Measurements from ENCODE around the gene ZDHHC14.
A peak's percentile ranks its signal among the peaks of the same experiment; 100 is the strongest.

The ZDHHC14 gene

DNA sequence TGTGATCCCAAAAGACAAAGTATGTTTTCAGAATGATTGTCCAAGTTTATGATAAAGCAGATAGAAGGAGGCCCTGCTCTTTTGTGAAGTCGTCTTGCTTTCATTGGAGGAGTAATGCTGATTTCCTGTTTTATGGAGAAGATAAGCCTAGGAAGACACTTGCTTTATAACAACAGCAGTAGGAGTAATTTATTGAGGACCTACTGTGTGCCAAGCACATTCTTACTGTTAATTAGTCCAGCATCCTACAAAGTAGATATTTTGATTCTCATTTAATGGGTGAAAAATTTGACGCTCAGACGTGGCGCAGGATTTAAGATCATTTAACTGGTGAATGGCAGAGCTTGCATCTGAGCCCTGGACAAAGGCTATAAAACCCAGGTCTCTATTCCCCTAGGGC, 87.6 kb downstream of the ZDHHC14 start:
- no peak for DNase-seq (ENCODE audit: low read depth in 2 of 2)
- TF ChIP-seq, protein P1, sequence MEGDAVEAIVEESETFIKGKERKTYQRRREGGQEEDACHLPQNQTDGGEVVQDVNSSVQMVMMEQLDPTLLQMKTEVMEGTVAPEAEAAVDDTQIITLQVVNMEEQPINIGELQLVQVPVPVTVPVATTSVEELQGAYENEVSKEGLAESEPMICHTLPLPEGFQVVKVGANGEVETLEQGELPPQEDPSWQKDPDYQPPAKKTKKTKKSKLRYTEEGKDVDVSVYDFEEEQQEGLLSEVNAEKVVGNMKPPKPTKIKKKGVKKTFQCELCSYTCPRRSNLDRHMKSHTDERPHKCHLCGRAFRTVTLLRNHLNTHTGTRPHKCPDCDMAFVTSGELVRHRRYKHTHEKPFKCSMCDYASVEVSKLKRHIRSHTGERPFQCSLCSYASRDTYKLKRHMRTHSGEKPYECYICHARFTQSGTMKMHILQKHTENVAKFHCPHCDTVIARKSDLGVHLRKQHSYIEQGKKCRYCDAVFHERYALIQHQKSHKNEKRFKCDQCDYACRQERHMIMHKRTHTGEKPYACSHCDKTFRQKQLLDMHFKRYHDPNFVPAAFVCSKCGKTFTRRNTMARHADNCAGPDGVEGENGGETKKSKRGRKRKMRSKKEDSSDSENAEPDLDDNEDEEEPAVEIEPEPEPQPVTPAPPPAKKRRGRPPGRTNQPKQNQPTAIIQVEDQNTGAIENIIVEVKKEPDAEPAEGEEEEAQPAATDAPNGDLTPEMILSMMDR (IDR thresholded peaks at IDR 0.05; ENCODE audit: low read depth, low read length) = no peak
- H3K4me3 ChIP-seq (replicated peaks in 1 of 2; ENCODE audit: low read depth in 2 of 2, low read length in 2 of 2) = no peak overlapping the region

DNA sequence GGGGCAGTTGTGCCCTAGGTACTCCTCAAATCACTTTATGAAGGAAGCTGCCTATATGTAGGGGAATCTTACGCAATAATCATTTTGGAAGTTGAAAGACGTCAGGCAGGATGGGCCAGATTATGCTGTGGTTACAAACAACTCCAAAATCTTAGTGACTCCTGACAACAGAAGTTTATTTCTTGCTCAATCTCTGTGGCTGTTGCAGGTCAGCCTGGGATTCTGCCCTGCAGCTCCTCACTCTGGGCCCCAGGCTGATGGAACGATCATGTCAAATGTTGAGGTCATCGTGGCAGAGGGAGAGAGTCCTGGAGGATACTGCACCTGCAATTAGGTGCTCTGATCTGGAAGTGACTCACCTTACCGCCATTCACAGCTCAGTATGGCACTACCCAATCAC, 88.4 kb downstream of the ZDHHC14 start:
- no peak overlapping the region for H3K4me3 ChIP-seq (replicated peaks in 1 of 2; ENCODE audit: low read depth in 2 of 2, low read length in 2 of 2)
- peak in 1 of 2 donors; percentile 21 for DNase-seq (ENCODE audit: low read depth in 2 of 2)

DNA sequence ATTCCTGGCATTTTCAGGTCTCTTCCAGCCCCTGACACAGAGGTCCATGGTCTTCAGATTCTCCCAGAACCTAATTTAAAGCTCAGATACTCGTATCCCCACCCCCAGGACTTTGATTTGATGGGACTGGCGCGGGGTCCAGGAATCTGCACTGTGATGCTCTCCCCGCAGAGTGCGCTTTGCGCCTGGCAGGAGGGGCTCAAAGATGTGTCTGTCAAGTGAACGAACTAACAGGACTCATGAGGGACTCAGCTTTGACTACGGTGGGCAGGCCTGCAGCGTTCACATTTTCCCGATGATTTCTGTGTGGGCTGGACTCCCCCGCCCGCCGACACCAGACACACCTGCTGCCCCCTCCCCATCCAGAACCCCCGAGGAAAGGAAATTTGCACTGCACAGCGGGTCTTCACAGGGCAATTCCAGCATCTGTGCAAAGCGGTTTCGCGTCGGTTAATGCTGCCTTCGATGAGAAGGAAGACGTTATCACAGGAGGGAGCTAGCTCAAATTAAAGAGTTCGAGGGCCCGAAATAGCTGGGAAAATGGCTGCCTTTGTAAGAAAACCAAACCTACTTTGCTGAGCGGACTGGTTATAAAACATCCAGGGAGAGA, 90.2 kb downstream of the ZDHHC14 start:
- TF ChIP-seq, protein P1 (IDR thresholded peaks at IDR 0.05; ENCODE audit: low read depth, low read length) = no peak
- no peak for DNase-seq (ENCODE audit: low read depth in 2 of 2)

More for the DNA sequence above, 88.4 kb downstream of the ZDHHC14 start:
- TF ChIP-seq, protein P1 (IDR thresholded peaks at IDR 0.05; ENCODE audit: low read depth, low read length) = no peak

DNA sequence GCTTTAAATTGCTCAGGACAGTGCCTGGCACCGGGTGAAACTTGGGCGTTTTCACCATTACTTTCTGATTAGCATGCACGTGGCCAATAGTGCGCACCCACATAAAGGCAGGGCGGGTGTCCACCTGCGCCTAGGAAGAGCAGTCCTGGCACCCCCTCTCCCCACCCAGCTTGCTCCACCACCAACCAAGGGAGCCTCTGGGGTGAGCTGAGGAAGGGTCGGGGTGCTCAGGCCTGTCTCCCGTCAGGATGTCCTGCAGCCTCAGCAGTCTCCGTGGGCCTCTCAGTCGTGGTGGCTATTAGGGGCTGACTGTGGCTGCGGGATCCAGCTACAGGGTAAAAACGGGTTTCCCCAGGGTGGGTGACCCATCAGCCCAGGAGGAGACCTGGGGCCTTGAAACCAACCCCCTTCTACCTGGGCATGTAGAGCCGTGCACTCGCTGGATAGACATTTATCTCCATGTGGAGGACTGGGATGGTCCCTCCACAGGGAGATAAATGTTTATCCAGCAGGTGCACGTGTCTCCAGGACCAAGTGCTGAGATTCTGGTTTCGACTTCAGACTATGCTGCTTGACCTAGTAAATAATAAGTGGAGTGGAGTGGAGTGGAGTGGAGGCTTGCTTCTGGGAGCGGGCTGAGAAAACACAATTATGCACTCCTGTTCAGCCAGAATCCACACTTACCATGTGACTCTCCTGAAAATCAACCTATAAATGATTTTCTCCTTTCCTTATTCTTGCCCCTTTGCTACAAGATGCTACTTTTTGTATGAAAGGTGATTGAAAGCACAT, 91.1 kb downstream of the ZDHHC14 start:
- no peak for DNase-seq (ENCODE audit: low read depth in 2 of 2)
- TF ChIP-seq, protein P1 (IDR thresholded peaks at IDR 0.05; ENCODE audit: low read depth, low read length) = no peak
- H3K4me3 ChIP-seq (replicated peaks in 1 of 2; ENCODE audit: low read depth in 2 of 2, low read length in 2 of 2) = no peak overlapping the region

More for the DNA sequence above, 90.2 kb downstream of the ZDHHC14 start:
- H3K4me3 ChIP-seq (replicated peaks in 1 of 2; ENCODE audit: low read depth in 2 of 2, low read length in 2 of 2) = no peak overlapping the region

DNA sequence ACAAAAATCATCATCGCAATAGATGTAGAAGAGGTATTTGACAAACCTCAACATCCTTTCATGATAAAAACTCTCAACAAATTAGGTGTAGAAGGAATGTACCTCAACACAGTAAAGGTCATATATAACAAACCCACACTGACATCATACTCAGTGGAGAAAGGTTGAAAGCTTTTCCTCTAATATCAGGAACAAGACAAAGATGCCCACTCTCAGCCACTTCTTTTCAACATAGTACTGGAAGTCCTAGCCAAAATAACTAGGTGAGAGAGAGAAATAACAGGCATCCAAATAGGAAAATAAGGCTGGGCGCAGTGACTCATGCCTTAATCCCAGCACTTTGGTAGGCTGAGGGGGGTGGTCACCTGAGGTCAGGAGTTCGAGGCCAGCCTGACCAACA, 95.8 kb downstream of the ZDHHC14 start:
- DNase-seq (ENCODE audit: low read depth in 2 of 2) = no peak
- no peak overlapping the region for H3K4me3 ChIP-seq (replicated peaks in 1 of 2; ENCODE audit: low read depth in 2 of 2, low read length in 2 of 2)
- TF ChIP-seq, protein P1 (IDR thresholded peaks at IDR 0.05; ENCODE audit: low read depth, low read length) = no peak

DNA sequence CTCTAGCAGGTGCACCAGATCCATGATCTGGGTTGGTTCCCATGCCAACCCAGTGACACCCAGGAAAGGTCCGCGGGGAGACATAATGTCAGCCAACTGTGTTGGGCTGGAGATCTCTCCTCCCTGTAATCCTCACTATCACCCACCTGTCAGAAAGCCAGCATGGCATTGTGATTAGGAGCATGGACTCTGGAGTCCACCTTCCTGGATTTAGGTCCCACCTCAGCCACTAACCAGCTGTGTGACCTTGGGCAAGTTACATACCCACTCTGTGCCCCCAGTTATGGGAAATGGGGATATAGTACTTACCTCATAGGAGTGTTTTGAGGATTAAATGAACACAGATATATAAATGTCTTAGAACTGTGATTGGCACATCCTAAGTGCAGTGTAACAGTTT, 97.9 kb downstream of the ZDHHC14 start:
- TF ChIP-seq, protein P1 (IDR thresholded peaks at IDR 0.05; ENCODE audit: low read depth, low read length) = no peak
- DNase-seq (ENCODE audit: low read depth in 2 of 2) = no peak
- H3K4me3 ChIP-seq (replicated peaks in 1 of 2; ENCODE audit: low read depth in 2 of 2, low read length in 2 of 2) = no peak overlapping the region

All from cardiac fibroblast (primary cell).